Head of caudate nucleus (tissue), 42 donors: Measurements from ENCODE around the gene HAX1.
"Not testable (repeated sequence)": the region's sequence is repeated elsewhere in the genome, so short reads cannot be mapped to it uniquely, and the experiment has no call there.

Experiments used
- DNase-seq, 42 donors: peaks; one replicate each; pipeline versions ENCODE4 v3.0.0 to v3.0.0-alpha.2; 2020 to 2021; ENCODE audit warnings: mixed read lengths in 7 of 42
- intact Hi-C: fragments of 100-400 bp; cut with DNase I; formaldehyde crosslinking; loops from one replicate; pipeline ENCODE4 v1.15.0; 2022

Gene HAX1

DNA sequence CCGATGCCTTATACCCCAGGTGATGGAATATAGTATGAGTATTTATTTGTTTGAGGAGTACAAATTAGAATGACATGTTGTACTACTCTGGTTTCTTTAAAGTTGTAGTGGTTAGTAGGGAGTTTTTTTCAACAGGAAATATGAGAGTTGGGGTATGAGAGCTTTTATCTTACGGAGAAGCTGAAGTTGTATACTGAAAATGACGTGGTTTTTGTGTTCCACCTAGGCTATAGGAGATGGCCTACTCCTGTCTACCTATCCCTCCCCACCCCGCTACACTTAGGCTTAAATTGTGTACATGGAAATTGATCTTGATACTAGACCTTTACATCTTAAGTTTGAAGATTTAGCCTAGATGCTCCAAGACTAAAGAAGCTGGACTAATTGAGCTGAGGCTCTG is 6.8 kb upstream of the HAX1 start:
- intact Hi-C loops = loop anchor here (10.0 kb wide), 1 partner anchor 61 kb away; the partner anchor contains the start of gene CFAP141
- DNase-seq = no peak

DNA sequence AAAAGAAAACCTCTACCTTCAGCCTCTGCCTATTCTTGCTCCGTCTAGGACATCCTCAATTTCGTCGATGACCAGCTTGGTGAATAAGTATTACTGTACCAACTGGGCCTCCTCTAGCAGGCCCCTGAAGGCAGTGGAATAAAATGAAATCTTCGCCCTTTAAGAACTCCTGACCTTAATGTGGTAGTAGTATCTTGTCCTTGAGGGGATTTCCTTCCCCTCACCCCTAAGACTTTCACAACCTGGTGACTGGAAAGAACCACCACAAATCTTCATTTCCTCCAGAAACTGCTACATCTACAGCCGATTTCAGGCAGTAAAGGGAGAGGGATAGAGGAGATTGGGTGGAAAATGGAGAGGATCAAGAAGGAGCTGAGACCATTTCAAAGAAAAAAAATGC is 1.6 kb upstream of the HAX1 start:
- no peak for DNase-seq
- intact Hi-C loops = loop anchor here (5.0 kb wide), 1 partner anchor 66 kb away; no protein-coding TSS in a partner anchor

DNA sequence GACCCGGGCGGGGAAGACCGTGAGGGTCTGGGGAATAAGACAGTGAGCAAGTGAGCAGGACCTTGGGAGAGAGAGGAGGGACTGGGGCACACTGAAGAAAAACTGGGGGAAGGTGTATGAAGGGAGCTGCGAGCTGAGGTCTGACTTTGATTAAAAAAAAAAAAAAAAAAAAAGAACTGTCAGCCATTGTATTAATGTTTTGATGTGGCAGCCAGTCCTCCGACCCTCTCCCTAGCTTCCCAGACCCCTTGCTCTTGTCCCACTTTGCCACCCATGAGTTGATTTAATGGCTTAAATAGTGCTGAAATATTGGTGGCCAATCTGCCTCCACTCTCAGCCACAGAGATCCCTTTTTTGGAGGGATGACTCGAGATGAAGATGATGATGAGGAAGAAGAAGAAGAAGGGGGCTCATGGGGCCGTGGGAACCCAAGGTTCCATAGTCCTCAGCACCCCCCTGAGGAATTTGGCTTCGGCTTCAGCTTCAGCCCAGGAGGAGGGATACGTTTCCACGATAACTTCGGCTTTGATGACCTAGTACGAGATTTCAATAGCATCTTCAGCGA is 652 bp downstream of the HAX1 start:
- DNase-seq = no peak
- intact Hi-C loops = loop anchor here (2.0 to 5.0 kb wide), 2 partner anchors 52 to 64 kb away; partner anchors contain the start of gene UBAP2L

DNA sequence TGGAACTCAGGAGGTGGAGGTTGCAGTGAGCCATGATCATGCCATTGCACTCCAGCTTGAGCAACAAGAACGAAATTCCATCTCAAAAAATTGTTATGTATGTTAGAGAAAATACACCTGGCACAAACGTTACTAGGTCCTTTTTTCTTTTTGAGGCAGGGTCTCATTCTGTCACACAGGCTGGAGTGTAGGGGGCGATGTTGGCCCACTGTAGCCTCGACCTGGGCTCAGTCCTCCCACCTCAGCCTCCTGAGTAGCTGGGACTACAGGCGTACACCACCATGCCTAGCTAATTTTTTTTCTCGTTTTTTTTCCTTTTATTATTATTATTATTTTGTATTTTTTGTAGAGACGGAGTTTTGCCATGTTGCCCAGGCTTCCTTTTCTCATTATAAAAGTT is 4.4 kb downstream of the HAX1 start:
- DNase-seq = no peak
- intact Hi-C loops = no loop called here

DNA sequence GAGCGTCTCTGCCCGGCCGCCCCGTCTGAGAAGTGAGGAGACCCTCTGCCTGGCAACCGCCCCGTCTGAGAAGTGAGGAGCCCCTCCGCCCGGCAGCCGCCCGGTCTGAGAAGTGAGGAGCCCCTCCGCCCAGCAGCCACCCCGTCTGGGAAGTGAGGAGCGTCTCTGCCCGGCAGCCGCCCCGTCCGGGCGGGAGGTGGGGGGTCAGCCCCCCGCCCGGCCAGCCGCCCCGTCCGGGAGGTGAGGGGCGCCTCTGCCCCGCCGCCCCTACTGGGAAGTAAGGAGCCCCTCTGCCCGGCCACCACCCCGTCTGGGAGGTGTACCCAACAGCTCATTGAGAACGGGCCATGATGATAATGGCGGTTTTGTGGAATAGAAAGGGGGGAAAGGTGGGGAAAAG is 15.2 kb downstream of the HAX1 start:
- DNase-seq = not testable (repeated sequence)

DNA sequence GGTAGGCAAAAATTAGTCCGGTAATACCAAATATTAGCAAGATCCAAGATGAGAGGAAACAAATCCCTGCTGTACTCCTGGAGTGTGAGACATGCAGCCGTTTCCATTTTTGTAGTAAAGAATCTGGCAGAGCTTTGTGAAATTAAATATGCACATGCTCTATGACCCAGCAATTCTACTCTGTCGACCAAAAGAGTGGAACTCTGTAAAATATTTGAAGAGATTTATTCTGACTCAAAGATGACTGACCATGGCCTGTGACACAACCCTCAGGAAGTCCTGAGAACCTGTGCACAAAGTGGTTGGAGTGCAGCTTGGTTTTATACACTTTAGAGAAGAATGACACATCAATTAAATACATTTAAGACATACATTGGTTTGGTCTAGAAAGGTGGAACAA is 16.2 kb downstream of the HAX1 start:
- intact Hi-C loops = no loop called here
- DNase-seq = no peak

More for the DNA sequence above, 15.2 kb downstream of the HAX1 start:
- intact Hi-C loops = not testable (repeated sequence)

DNA sequence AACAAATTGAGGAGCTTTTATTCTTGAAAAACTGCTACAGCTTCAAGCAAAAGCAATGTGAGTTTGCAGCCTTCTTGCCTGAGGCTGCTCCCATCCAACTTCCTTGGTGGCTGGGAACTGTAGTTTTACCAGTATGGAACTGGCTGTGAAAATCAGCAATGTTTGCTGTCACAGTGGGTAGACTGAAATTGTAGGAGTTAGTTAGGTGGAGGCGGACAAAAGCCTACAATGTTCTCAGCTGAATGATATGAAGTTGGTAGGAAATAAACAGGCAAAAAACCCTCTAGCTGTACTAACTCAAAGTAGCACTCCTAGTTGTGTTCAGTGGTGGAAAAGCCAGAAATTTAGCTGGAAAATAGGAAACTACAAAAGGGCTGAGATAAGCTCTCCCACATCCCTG is 18.5 kb downstream of the HAX1 start:
- peak in 27 of 42 donors; percentile 8 to 81 (median 39) for DNase-seq
- intact Hi-C loops = no loop called here

DNA sequence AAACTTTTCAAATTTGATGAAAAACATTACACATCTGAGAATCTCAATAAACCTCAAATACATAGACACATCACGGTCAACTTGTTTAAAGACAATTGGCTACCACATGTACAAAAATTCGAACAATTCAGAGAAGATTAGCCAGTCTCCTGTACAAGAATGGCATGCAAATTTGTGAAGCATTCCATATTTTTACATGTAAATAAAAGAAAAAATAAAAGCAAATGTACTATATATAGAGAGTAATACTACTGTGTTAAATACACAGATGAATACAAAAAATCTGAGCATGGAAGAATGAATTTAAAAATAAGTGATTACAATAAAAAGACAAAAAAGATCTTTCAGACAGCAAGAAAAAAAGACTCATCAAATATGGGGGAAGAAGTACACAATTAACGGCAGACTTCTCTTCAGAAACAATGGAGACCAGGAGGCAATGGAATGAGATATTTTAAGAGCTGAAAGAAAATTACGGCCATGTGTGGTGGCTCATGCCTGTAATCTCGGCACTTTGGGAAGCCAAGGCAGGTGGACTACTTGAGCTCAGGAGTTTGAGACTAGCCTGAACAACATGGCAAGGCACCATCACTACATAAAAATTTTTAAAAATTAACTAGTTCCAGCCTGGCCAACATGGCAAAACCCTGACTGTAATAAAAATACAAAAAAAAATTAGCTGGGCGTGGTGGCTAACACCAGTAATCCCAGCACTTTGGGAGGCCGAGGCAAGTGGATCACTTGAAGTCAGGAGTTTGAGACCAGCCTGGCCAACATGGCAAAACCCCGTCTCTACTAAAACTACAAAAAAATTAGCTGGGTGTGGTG is 23.2 kb downstream of the HAX1 start:
- intact Hi-C loops = no loop called here
- no peak for DNase-seq

DNA sequence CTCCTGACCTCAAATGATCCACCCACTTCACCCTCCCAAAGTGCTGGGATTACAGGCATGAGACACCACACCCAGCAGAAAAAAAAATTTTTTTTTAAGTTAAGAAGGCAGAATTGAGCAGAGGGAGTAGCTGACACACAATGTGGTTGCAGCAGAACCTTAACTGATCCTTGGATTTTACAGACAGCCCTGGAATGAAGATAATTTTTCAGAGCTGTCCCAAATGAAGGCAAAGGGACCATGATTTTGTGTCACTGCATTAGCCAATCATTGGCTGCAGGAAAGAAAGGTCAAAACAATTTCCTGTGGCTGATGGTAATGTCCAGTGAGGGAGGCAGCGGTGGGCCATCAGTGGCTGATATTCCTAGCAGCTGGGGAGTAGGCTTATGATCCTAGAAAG is 29.2 kb downstream of the HAX1 start:
- intact Hi-C loops = no loop called here

DNA sequence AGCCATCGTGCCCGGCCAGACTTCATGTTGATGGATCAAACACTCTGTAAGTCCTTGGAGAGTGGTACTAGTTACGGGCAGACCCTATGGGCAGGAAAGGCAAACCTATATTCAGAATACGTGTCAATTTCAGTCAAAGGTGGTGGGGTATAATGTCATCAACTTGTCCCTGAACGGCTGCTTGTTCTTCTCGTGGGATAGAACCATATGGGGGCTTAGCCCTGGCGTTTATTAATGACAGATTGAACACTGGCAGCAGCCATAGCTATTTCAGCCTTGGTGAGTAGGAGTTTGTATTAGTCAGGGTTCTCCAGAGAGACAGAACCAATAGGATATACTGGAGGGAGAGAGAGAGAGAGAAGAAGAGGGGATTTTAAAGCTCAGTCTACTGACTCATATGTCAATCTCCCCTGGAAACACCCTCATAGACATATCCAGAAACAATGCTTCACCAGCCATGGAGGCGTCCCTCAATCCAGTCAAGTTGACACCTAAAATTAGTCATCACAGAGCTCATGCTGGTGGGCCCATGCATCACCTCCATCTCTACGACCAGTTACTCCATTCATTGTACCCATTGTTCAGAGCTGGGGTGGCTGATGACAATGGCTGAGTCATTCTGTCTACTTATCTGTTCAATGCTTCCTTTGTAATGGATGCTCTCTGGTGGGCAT is 32.4 kb downstream of the HAX1 start:
- intact Hi-C loops = no loop called here
- peak in 38 of 42 donors; percentile 22 to 92 (median 67) for DNase-seq

More for the DNA sequence above, 29.2 kb downstream of the HAX1 start:
- DNase-seq = no peak

DNA sequence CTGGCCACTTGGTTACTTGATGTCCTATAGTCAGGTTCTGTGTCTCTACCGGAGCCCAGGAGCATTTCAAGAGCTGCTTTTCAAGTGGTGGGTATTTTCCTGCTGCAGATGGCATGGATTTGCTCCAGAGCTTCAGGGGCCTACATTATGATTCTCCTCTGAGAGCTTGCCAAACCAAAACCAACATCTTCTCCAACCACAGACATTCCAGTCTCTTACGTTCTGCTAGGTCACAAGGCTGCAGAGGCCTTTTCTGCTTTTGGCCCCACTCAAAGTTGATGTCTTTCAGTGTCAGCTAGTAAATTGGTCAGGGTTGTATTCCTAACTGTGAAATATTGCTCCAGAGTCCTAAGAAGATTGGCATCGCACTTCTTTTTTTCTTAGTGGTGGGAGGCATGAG is 33.7 kb downstream of the HAX1 start:
- DNase-seq = no peak
- intact Hi-C loops = no loop called here

DNA sequence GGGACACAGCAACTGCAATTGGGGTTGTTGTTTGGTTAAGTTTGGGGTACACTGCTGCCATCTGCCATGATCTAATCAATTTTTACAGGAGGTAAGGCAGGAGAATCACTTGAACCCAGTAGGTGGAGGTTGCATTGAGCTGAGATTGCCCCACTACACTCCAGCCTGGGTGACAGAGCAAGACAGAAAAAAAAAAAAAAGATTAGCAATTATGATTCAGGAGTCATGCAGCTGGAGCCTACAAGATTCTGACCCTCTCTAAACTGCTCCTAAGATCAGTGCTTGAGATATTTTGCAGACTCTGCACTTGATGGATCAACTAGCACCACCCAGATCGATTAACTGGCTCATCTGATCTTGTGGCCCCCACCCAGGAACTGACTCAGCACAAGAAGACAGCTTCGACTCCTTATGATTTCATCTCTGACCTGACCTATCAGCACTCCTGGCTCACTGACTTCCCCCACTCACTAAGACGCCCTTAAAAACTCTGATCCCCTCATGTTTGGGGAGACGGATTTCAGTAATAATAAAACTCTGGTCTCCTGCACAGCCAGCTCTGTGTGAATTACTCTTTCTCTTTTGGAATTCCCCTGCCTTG is 35.3 kb downstream of the HAX1 start:
- DNase-seq, intact Hi-C loops: not testable (repeated sequence)

DNA sequence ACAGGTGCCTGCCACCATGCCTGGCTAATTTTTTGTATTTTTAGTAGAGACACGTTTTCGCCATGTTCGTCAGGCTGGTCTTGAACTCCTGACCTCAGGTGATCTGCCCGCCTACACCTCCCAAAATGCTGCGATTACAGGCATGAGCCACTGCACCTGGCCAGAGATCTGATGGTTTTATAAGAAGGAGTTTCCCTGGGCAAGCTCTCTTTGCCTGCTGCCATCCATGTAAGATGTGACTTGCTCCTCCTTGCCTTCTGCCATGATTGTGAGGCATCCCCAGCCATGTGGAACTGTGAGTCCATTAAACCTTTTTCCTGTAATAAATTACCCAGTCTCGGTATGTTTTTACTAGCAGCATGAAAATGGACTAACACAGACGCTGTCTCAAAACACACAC is 36.7 kb downstream of the HAX1 start:
- intact Hi-C loops, DNase-seq: not testable (repeated sequence)

DNA sequence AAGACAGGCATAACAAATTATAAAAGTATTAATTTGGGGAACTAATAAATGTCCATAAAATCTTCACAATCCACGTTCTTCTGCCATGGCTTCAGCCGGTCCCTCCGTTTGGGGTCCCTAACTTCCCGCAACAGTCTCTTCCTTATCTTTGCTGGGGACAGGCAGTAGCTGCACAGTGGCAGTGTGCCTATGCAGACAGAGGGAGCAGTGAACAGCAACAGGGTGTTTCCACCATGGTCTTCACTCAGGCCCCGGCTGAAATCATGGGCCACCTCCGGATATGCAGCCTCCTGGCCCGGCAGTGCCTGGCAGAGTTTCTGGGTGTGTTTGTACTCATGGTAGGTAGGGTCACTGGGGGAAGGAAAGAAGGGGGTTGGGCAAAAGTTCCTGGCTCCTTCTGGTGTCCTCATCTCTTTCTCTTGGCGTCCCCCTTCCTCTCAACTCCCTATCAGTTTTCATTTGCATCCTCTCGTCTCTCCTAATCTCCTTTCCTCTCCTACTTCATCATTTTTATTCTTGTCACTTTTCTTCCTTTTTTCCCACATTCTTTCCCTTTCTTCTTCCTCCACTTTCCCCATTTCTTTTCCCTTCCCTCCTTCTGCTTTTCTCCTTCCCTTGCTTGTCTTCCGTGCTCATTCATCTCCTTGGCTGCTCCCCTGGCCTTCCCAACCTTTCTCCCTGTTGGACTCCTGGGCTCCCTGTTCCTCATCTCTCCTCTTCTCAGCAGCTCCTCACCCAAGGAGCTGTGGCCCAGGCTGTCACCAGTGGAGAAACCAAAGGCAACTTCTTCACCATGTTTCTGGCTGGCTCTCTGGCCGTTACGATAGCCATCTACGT is 40.0 kb downstream of the HAX1 start:
- DNase-seq, intact Hi-C loops: not testable (repeated sequence)

DNA sequence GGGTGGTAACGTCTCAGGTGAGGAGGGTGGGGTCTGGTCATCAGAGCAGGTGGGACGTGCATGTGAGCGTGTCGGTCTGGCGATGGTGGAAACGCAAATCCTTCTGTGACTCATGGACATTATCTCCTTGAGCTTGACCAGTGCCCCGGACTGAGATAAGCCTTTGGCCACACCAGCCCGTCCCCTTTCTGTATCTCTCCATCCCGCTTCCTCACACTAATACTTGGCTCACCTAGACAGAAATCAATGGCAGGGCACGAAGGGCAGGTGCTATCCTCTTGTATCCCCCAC is 40.6 kb downstream of the HAX1 start:
- intact Hi-C loops = no loop called here
- DNase-seq = no peak

DNA sequence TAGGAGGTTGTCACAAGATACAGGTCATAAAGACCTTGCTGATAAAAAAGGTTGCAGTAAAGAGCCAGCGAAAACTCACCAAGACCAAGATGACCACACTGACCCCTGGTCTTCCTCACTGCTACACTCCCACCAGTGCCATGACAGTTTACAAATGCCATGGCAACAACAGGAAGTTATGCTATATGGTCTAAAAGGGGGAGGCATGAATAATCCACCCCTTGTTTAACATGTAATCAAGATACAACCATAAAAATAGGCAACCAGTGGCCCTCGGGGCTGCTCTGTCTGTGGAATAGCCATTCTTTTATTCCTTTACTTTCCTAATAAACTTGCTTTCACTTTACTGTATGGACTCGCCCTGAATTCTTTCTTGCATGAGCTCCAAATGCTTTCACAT is 41.8 kb downstream of the HAX1 start:
- intact Hi-C loops, DNase-seq: not testable (repeated sequence)

DNA sequence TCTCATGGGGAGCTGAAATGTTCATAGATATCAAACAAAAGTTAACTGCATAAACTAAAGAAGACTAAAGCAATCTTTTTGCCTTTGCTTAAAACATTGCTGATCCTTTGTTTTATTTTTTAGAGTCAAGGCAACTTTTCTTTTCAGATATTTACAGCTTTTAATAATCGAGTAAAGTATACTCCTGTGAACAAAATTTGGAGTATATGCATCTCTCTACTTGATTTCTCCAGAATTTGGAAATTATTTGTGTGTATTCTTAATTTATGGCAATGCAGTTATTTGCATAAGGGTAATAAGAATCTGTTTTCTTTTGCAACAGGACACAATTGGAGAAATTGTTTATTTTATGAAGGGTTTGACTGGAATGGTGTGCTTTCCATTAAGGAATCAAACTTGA is 44.3 kb downstream of the HAX1 start:
- no peak for DNase-seq
- intact Hi-C loops = no loop called here

DNA sequence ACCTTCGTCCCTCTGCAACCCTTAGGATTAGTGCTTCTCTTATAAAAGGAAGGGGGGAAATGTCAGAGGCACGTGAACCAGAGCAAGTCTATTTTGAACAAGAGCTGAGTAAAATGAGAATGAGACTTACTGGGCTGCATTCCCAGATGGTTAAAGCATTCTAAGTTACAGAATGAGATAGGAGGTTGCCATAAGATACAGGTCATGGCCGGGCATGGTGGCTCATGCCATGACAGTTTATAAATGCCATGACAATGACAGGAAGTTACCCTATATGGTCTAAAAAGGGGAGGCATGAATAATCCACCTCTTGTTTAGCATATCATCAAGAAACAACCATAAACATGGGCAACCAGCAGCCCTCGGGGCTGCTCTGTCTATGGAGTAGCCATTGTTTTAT is 46.0 kb downstream of the HAX1 start:
- intact Hi-C loops = no loop called here

More for the DNA sequence above, 46.0 kb downstream of the HAX1 start:
- no peak for DNase-seq
